Memory B cell (primary cell): ENCODE data around the gene DOK6.
"Not testable (repeated sequence)": the region's sequence is repeated elsewhere in the genome, so short reads cannot be mapped to it uniquely, and the experiment has no call there.

ENCODE experiments used
- ATAC-seq: fragments of 150-1000 bp; cut with Tn5 transposase; 2 replicates; pipeline ENCODE4 v1.10.0; 2021; ENCODE audit warnings: low read depth, mild to moderate bottlenecking, moderate library complexity
- DNase-seq, 2 donors: peaks; one replicate each; pipeline ENCODE4 v3.0.0; 2022; ENCODE audit warnings: low spot score in 2 of 2
- H3K27ac Mint-ChIP-seq: one replicate; pipeline ENCODE4 v1.8.0; 2022; ENCODE audit warnings: mild to moderate bottlenecking, moderate library complexity, mixed read lengths
- H3K27me3 Mint-ChIP-seq: one replicate; pipeline ENCODE4 v1.8.0; 2022; ENCODE audit warnings: mixed read lengths
- H3K36me3 Mint-ChIP-seq: one replicate; pipeline ENCODE4 v1.8.0; 2022; ENCODE audit warnings: mild to moderate bottlenecking, mixed read lengths
- H3K4me1 Mint-ChIP-seq: one replicate; pipeline ENCODE4 v1.8.0; 2022; ENCODE audit warnings: mixed read lengths
- H3K4me3 Mint-ChIP-seq: one replicate; pipeline ENCODE4 v1.8.0; 2022; ENCODE audit warnings: mild to moderate bottlenecking, moderate library complexity, mixed read lengths
- H3K9me3 Mint-ChIP-seq: one replicate; pipeline ENCODE4 v1.8.0; 2022; ENCODE audit warnings: mixed read lengths

The DOK6 gene

DNA sequence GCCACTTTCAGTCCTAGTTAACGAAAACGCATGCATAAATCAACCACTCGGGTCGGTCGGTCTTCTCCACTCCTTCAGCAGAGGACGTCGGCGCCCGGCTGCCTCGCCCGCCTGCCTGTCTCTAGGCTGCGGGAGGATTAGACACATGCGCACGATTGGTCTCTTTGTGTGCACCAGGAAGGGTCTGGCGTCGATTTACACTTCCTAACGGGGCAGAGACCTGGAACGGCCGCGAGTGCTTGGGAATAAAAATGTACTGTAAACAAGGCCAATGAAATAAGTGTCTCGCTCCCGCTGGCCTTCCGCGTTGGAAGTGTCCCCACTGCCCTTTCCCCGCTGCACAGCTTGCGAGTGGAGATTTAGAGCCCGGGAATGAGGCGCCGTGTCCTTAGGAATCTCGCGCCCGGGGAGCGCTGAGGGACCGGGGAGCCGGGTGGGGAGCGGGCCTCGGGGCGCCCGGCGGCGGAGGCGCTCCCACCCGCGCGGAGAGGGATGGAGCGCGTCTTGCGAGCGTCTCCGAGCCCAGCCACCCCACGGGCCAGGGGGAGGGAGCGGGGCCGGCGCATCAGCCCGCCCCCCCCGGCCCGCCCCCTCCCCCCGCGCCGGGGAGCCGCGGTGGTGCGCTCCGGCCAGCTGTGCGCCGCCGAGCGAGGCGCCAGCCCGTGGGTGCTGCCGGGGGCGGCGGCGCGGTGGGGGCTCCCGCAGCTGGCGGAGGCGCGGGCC lies at the start of gene DOK6:
DOK6 (plus strand) TSS at position 636 of the 723 bp plus-strand sequence.
- H3K36me3 Mint-ChIP-seq, result no peaks in the 10 kb centered on the region
- ATAC-seq (no peak), DNase-seq (no peak)
- no peaks in the 10 kb centered on the region for H3K4me1 Mint-ChIP-seq
- no peaks in the 10 kb centered on the region for H3K9me3 Mint-ChIP-seq
- no peak within 1 kb of the TSS for H3K4me3 Mint-ChIP-seq
- no peak within 1 kb of the TSS for H3K27ac Mint-ChIP-seq
- peaks cover 6% of the 10 kb centered on the region for H3K27me3 Mint-ChIP-seq

DNA sequence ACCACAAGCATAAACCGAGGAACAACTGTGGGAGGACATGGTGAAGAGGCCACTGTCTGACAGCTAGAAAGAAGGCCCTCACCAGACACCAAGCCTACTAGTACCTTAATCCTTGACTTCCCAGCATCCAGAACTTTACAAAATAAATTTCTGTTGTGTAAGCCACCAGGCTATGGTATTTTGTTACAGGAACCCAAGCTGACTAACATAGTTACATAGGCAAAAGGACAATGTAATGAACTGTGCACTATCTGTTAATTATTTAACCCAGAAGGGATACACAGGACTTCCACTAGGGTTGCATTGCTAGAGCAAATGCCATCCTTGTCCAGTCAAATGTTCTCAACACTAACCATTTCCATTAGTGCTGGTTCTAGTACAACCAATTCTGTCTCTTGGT lies 47.7 kb upstream of the DOK6 start:
- ATAC-seq, result no peak
- no peak for DNase-seq
- H3K4me3 Mint-ChIP-seq, result no peak overlapping the region
- H3K4me1 Mint-ChIP-seq, result no peaks in the 10 kb centered on the region
- no peaks in the 10 kb centered on the region for H3K36me3 Mint-ChIP-seq
- peaks cover 2% of the 10 kb centered on the region for H3K9me3 Mint-ChIP-seq
- no peak overlapping the region for H3K27ac Mint-ChIP-seq
- no peaks in the 10 kb centered on the region for H3K27me3 Mint-ChIP-seq

DNA sequence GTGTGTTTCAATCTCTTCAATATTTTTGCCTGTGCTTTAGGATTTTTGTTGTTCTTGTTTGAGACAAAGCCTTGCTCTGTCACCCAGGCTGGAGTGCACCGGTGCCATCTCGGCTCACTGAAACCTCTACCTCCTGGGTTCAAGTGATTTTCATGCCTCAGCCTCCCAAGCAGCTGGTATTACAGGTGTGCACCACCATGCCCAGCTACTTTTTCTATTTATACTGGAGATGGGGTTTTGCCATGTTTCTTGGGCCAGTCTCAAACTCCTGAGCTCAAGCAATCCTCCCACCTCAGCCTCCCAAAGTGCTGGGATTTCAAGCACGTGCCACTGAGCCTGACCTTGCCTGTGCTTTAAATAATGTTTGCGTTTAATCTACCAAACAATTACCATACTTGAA lies 43.1 kb upstream of the DOK6 start:
- H3K27me3 Mint-ChIP-seq, result no peaks in the 10 kb centered on the region
- H3K27ac Mint-ChIP-seq, result no peak overlapping the region
- H3K36me3 Mint-ChIP-seq, result no peaks in the 10 kb centered on the region
- DNase-seq (no peak), ATAC-seq (no peak)
- no peak overlapping the region for H3K4me3 Mint-ChIP-seq
- H3K4me1 Mint-ChIP-seq, result no peaks in the 10 kb centered on the region
- H3K9me3 Mint-ChIP-seq, result peaks cover 9% of the 10 kb centered on the region

DNA sequence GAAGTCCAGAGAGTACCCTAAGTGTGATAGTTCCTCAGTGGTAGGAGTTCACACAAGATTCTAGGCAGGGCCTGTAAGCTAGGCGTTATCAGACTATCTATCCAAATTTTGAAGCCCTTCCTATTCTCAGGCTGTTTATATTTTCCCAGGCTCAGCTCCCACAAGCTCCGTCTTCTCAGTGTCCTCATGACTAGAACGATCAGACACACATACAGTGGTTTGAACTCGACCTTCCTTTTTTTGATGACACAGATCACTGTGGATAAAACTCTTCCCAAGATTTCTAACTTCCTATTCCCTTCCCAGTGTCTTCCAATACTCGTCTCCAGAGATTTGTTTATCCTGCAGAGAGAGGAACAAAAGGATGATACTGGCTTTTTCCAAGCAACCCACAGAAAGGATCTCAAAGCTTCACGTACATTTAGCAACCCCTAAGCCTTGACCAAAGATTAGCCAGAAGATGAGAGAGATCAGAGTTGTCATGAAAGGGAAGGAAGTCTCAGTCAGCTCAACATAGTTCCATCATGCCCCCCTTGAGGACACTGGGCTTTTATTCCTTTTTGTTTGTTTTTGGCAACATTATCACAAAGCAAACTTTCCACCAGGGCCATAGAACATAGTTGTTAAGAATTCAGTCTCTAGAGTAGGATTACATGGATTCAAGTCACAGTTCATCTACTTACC lies 42.3 kb upstream of the DOK6 start:
- ATAC-seq (no peak), DNase-seq (no peak)
- H3K27me3 Mint-ChIP-seq, result no peaks in the 10 kb centered on the region
- no peak overlapping the region for H3K4me3 Mint-ChIP-seq
- no peak overlapping the region for H3K27ac Mint-ChIP-seq
- no peaks in the 10 kb centered on the region for H3K4me1 Mint-ChIP-seq
- no peaks in the 10 kb centered on the region for H3K36me3 Mint-ChIP-seq
- H3K9me3 Mint-ChIP-seq, result peaks cover 9% of the 10 kb centered on the region

DNA sequence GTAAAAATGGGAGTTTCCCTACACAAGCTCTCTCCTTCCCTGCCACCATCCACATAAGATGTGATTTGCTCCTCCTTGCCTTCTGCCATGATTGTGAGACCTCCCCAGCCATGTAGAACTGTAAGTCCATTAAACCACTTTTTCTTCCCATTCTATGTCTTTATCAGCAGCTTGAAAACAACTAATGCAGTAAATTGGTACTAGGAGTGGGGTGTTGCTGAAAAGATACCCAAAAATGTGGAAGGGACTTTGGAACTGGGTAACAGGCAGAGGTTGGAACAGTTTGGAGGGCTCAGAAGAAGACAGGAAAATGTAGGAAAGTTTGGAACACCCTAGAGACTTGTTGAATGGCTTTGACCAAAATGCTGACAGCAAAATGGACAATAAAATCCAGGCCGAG lies 40.9 kb upstream of the DOK6 start:
- H3K27ac Mint-ChIP-seq, H3K36me3 Mint-ChIP-seq, H3K27me3 Mint-ChIP-seq, DNase-seq, H3K4me3 Mint-ChIP-seq, ATAC-seq, H3K4me1 Mint-ChIP-seq: not testable (repeated sequence)
- peaks cover 12% of the 10 kb centered on the region for H3K9me3 Mint-ChIP-seq

DNA sequence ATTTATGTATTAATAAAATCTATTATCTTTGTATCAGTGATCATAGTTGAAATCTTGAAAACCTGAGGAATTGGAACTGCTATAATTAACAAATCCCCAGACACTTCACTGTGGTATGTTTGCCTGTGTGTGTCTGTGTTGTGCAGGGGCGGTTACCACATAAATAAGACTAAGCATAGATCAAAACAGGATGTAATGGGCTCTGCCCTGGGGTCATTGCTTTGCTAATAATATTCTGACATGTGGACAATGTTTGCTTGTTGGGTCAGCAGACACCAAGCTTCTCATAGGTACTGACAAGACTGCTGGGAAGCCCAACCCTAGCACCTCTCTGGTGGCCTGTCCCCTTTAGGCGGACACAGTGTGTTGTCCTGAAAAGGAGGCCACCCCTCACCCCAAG lies 35.8 kb upstream of the DOK6 start:
- Mint-ChIP-seq H3K27me3 (no peaks in the 10 kb centered on the region), H3K9me3 (peaks cover 9% of the 10 kb centered on the region), H3K4me3 (no peak overlapping the region), H3K36me3 (no peaks in the 10 kb centered on the region), H3K27ac (no peak overlapping the region), H3K4me1 (no peaks in the 10 kb centered on the region)
- ATAC-seq, result no peak
- DNase-seq, result no peak

DNA sequence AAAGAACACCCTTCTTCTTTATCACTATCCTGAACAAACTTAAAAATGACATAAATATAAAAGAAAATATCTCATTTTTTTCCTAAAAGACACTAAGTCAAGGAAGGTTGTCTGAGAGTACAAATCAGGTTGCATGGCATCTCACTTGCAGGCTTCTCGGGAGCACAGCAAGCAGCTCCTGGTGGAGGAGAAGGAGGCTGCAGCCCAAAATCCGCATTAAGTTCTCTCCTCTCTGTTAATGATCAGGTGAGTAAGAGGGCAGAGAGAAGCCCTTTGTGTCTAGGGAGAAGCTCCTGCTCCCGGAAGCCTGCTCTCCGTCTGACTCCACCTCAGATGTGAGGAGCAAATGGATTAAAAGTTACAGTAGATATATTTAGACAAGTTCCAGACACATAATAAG lies 35.0 kb upstream of the DOK6 start:
- Mint-ChIP-seq H3K4me1 (no peaks in the 10 kb centered on the region), H3K27me3 (no peaks in the 10 kb centered on the region), H3K4me3 (no peak overlapping the region), H3K27ac (no peak overlapping the region), H3K9me3 (peaks cover 8% of the 10 kb centered on the region), H3K36me3 (no peaks in the 10 kb centered on the region)
- DNase-seq, result no peak
- ATAC-seq, result no peak

DNA sequence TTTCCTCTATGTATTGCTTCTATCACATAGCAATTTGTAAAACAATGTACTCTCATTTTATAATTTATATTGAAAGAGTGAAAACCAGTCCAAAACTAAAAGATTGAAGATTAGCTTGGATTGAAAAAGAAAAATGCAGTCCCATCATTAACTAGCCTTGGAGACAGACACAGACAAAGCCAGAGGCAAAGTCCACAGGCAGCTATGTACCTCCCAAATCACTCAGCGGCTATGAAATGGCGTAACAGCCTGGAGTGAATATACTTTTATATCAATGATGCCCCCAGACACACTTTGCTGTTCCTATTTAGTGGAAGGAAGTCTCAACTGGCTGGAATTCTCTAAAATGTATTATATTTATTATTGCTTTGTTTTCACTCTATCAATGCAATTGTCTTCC lies 33.6 kb upstream of the DOK6 start:
- Mint-ChIP-seq H3K4me1 (no peaks in the 10 kb centered on the region), H3K9me3 (peaks cover 3% of the 10 kb centered on the region), H3K27me3 (no peaks in the 10 kb centered on the region), H3K27ac (no peak overlapping the region), H3K4me3 (no peak overlapping the region), H3K36me3 (no peaks in the 10 kb centered on the region)
- DNase-seq, result no peak
- no peak for ATAC-seq

DNA sequence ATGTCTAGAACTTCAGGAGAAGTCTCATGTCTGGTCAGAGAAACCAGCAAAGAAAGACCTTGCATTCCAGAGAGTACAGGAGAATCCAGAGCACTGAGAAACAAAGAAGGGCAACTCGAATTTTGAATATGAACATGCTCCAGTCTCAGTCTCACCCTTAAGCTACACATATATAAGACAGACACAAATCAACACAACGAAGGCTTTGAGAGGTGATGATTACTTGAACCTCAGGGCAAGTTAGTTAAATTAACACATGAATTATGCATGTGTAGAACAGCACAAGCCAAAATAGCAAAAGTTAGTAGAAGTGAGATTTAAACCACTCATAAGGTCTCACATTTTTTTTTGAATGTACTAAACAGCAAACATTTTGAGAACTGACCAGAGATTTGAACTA lies 29.0 kb upstream of the DOK6 start:
- Mint-ChIP-seq H3K4me1 (no peaks in the 10 kb centered on the region), H3K27me3 (no peaks in the 10 kb centered on the region), H3K27ac (no peak overlapping the region), H3K36me3 (no peaks in the 10 kb centered on the region), H3K9me3 (no peaks in the 10 kb centered on the region), H3K4me3 (no peak overlapping the region)
- ATAC-seq (no peak), DNase-seq (no peak)

DNA sequence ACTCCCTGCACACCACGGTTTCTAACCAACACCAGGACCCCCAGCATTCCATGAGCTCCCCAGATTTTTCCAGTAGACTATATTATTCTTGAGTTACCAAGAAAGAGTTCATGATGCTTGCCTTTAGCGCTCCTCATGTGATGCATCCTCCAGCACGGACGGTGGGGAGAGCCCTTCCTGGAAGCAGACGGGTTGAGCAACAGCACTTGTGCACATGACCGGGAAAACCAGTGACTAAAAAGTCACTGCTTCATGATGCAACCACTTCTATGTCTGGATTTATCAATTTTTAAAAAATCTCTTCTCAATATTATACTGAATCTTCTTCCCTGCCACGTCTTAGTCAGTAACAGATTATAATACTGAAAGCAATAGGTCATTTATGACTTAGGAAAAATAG lies 20.4 kb upstream of the DOK6 start:
- DNase-seq (no peak), ATAC-seq (no peak)
- Mint-ChIP-seq H3K27me3 (no peaks in the 10 kb centered on the region), H3K9me3 (peaks cover 3% of the 10 kb centered on the region), H3K4me3 (no peak overlapping the region), H3K36me3 (no peaks in the 10 kb centered on the region), H3K4me1 (no peaks in the 10 kb centered on the region), H3K27ac (no peak overlapping the region)

DNA sequence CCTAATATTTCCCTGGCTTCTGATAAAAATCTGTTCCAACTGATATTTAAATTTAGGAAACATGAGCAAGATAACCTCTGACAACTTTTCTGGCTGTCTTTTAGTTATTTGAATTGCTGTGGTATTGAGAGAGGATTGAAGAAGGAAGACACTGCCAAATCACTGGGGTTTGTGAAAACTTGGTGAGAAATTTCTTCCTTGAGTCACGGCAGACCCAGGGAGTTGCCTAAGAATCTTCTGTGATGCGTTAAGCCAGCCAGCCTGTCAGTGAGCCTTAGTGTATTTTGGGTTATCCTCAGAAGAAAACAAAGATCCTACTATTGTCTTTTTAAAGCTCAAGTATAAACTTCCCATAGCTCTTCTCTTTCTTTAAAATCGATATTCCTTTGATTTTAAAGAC lies 17.5 kb upstream of the DOK6 start:
- Mint-ChIP-seq H3K27me3 (no peaks in the 10 kb centered on the region), H3K27ac (no peak overlapping the region), H3K36me3 (no peaks in the 10 kb centered on the region), H3K4me1 (no peaks in the 10 kb centered on the region), H3K4me3 (no peak overlapping the region), H3K9me3 (no peaks in the 10 kb centered on the region)
- ATAC-seq, result no peak
- no peak for DNase-seq

DNA sequence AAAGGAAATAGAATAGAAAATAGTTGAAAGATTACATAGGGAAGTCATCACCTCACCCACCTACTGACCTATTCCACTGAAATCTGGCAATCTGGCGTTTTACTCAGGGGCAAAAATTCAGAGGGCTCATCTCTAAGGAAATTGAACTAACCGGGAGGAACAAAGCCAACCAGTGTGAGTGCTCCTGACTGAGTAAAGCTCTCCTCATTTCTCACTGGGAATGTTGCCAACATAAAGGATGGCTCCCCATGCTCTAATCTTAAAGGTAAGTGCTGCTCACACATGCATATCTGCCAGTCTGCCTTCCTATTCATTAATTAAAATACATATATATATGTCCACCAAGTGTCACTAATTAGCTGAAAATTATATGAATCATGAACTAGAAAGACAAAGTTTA lies 13.5 kb upstream of the DOK6 start:
- no peak for ATAC-seq
- Mint-ChIP-seq H3K4me3 (no peak overlapping the region), H3K4me1 (no peaks in the 10 kb centered on the region), H3K27me3 (no peaks in the 10 kb centered on the region), H3K9me3 (no peaks in the 10 kb centered on the region), H3K36me3 (no peaks in the 10 kb centered on the region), H3K27ac (no peak overlapping the region)
- DNase-seq, result no peak

DNA sequence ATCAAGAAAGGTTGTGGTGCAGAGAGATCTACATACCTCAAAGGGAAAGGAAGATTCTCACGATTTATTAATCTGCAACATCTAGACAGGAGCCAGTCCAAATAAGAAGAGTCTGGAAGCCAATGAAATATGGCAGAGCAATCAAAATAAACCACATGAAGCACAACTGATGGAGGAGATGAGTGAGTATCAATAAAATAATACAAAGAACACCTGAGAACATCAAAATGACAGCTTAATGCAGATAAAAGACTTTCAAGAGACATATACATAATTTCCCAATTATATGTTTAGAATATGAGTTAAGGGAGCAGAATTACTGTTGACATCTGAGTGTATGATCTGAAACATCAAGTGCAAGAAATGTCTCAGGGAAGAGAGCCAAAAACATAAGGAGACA lies 12.5 kb upstream of the DOK6 start:
- no peak for ATAC-seq
- no peaks in the 10 kb centered on the region for H3K27me3 Mint-ChIP-seq
- no peaks in the 10 kb centered on the region for H3K36me3 Mint-ChIP-seq
- no peak overlapping the region for H3K4me3 Mint-ChIP-seq
- H3K27ac Mint-ChIP-seq, result no peak overlapping the region
- H3K4me1 Mint-ChIP-seq, result no peaks in the 10 kb centered on the region
- no peak for DNase-seq
- H3K9me3 Mint-ChIP-seq, result no peaks in the 10 kb centered on the region

DNA sequence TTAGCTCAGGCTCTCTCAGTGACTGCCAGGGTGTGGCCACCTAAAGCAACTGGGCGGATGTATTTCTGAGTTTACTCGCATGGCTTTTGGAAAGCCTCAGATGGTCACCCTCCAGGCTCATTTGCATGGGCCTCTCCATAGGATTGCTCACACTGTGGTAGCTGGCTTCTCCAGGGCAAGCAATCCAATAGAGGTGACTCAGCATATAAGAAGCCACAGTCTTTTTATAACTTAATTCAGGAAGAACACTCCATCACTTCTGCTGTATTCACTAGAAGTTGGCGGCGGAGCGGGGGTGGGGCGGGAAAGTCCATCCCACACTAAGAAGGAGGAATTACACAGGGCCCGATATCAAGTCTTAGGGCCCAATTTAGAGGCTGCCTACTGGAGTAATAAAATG lies 3.6 kb upstream of the DOK6 start:
- Mint-ChIP-seq H3K27ac (no peak overlapping the region), H3K4me3 (no peak overlapping the region), H3K9me3 (no peaks in the 10 kb centered on the region), H3K36me3 (no peaks in the 10 kb centered on the region), H3K4me1 (no peaks in the 10 kb centered on the region), H3K27me3 (peaks cover 4% of the 10 kb centered on the region)
- no peak for ATAC-seq
- no peak for DNase-seq

DNA sequence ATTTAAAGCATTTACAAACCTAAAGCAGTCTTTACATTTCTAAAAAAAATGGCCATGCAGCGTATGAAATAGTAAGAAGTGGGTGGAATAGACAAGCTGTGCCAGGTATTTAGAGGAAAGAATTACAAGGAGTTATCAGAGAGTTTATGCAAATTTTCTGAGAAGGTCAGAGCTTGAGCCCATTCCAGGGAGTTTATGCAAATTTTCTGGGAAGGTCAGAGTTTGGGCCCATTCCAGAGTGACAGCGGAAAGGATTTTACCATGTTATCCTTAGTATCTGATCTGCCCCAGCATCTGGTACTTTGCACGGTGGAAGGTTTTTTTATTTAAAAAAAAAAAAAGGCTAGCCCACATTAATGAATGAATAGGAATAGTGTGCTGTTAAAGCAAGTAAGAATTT lies 1.4 kb upstream of the DOK6 start:
- no peak for DNase-seq
- Mint-ChIP-seq H3K9me3 (no peaks in the 10 kb centered on the region), H3K4me1 (no peaks in the 10 kb centered on the region), H3K27me3 (peaks cover 6% of the 10 kb centered on the region), H3K27ac (no peak overlapping the region), H3K4me3 (no peak overlapping the region), H3K36me3 (no peaks in the 10 kb centered on the region)
- no peak for ATAC-seq
